Fibroblast of lung (primary cell): ENCODE measurements around the gene PCBP3.

Source experiments
- EZH2 ChIP-seq: IDR thresholded peaks from 2 replicates; pipeline ENCODE4 v1.5.1; 2012; ENCODE audit warnings: low read length, control low read depth, mild to moderate bottlenecking; ENCODE audit errors: missing control alignments
- TF ChIP-seq, protein P1 (sequence below), 2 donors: IDR thresholded peaks in 1 of 2; conservative IDR thresholded peaks in 1 of 2; 1 replicate in 1 of 2; 2 replicates in 1 of 2; pipeline ENCODE4 v1.5.1; 2011 to 2012; ENCODE audit warnings: low read length in 2 of 2, control low read depth in 1 of 2, inconsistent platforms in 1 of 2, low read depth in 1 of 2, mild to moderate bottlenecking in 1 of 2

DNA sequence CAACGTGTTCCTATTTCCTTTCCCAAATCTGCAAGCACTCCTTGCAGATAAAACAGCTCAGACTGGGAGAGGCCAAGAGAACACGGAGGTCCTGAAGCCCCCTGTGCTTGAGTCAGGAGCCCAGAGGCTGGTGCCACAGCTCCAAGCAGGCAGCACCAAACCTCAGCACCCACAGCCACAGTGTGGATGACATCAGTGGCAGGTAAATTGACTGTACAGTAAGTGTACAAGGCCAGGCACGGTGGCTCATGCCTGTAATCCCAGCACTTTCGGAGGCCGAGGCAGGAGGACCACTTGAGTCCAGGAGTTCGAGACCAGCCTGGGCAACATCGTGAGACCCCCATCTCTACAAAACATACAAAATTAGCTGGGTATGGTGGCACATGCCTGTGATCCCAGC, 336.1 kb downstream of the PCBP3 start:
- TF ChIP-seq, protein P1, sequence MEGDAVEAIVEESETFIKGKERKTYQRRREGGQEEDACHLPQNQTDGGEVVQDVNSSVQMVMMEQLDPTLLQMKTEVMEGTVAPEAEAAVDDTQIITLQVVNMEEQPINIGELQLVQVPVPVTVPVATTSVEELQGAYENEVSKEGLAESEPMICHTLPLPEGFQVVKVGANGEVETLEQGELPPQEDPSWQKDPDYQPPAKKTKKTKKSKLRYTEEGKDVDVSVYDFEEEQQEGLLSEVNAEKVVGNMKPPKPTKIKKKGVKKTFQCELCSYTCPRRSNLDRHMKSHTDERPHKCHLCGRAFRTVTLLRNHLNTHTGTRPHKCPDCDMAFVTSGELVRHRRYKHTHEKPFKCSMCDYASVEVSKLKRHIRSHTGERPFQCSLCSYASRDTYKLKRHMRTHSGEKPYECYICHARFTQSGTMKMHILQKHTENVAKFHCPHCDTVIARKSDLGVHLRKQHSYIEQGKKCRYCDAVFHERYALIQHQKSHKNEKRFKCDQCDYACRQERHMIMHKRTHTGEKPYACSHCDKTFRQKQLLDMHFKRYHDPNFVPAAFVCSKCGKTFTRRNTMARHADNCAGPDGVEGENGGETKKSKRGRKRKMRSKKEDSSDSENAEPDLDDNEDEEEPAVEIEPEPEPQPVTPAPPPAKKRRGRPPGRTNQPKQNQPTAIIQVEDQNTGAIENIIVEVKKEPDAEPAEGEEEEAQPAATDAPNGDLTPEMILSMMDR (conservative IDR thresholded peaks at IDR 0.05 in 1 of 2, IDR thresholded peaks at IDR 0.05 in 1 of 2; ENCODE audit: low read depth in 1 of 2, low read length in 2 of 2), result no peak
- no peak for TF ChIP-seq EZH2
